CD4-positive, alpha-beta T cell treated with Interleukin-15 for 4 hours (primary cell): Measurements from ENCODE around the gene SIGLEC14.

Experiments
- DNase-seq: peaks from one replicate; pipeline ENCODE4 v3.0.0-alpha.2; 2020; ENCODE audit warnings: low spot score

SIGLEC14 gene

DNA sequence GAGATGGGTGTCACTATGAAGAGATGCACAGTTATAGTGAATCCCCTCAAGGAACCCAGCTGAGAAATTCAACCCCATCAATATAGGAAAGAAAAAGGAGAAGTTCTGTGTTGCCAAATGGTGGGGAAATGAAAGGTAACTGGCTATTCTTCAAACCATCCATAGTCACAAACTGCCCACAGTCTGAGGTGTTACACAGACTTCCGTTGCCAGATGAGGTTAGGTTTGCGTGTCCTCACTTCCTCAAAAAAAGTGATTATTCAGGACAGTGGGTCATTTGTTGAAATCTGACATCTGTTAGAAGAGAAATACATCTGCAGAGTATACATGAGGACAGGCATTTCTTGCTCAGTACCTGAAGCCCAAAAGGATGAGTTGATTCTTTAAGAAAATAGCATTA lies 25.4 kb downstream of the SIGLEC14 start:
- DNase-seq: no peak

DNA sequence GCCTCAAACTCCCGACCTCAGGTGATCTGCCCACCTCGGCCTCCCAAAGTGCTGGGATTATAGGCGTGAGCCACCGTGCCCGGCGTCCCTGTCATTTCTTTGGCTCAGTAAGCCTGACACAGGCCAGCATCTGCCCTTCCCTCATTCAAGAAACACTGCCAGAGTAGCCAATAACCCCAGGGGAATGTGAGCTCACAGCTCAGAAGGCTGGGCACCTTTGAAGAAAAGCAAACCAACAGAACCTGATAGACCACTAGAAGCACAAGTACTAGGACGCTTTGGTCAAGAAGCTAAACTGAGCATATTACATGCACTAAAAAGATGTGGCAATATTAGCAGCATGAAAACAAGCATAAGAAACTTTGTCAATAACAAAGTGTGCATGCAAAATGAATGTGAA lies 30.6 kb downstream of the SIGLEC14 start:
- no peak for DNase-seq

DNA sequence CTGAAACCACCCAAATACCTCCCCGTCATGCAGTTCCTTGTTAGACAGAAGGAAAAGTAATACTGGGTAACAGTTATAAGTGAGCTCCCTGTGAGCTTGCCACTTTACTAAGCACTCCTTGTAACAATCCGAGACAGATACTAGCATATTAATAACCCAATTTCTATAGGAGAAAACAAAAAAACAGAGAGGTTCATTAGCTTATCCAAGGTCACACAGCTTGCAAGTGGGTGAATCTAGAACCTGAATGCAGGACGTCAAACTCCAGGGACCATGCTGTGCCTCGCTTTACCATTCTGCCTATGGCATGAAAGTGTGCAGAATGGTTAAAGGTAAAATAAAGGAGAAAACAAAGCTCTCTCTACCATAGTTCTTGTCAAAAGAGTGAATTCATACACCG lies 31.8 kb downstream of the SIGLEC14 start:
- DNase-seq: no peak

DNA sequence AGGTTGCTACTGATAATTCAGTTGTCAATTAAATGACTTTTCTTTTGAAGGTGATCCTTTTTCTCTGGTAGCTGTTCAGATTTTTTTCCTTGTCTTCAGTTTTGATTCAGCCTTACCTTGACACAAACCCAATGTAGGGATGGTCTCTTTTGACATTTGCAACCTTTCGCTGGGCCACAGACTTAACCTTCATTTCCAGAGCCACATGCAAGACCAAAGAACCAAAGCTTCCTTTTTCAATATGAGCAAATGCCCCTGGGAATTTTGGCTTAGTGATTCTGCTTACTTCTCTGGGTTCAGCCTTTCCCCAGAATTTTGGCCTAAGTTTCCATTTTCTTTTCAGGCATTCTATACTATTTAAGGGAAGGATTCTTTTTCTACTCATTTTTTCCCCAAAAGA lies 36.0 kb downstream of the SIGLEC14 start:
- DNase-seq: no peak

DNA sequence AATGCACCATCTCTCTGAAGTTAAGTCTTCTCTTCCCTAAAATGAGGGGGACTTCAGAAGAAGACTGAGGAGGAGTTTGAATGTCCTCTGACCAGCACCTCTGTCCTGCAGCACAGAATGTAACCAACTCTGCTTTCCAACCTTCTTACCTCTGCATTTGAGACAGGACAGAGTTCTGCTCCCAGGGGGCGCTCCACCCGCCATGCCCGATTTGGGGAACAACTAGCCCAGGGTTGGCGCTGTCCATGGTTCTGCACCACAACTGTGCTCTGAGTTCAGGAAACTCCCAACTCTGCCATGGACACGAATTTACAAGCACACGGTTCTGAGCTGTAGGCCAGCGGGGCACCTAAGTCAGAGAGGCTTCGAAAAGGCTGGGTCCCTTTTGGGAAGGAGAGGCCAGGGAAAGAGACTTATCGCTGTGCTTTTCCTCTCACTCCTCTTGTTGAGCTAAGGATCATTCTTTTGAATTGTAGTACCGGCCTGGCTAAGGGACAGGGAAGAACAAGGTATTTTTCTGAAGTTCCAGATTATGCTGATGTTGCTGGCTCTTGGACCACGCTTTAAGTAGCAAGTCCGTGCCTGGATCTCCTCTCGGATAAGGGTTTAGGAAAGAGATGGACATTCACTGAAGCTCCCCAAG lies 38.6 kb downstream of the SIGLEC14 start:
- DNase-seq: peak; percentile 44

DNA sequence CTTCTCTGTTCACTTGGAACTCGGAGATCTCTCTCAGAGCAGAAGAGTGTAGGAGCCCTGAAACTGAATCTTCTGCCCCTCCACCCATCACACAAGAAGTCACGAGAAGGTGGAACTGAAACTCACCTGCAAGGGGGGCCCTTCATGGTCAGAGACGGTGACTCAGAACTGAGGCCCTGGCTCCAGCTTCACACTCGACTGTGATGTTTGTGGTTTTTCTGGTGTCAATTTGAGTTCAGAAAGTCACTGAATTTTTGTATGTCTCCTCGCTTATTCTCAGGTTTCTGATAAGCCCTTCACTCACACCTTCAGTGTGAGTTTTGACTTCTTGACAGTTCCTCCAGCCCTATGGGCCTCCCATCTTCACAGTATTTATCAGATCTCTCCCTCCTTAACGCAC lies 39.5 kb downstream of the SIGLEC14 start:
- no peak for DNase-seq

DNA sequence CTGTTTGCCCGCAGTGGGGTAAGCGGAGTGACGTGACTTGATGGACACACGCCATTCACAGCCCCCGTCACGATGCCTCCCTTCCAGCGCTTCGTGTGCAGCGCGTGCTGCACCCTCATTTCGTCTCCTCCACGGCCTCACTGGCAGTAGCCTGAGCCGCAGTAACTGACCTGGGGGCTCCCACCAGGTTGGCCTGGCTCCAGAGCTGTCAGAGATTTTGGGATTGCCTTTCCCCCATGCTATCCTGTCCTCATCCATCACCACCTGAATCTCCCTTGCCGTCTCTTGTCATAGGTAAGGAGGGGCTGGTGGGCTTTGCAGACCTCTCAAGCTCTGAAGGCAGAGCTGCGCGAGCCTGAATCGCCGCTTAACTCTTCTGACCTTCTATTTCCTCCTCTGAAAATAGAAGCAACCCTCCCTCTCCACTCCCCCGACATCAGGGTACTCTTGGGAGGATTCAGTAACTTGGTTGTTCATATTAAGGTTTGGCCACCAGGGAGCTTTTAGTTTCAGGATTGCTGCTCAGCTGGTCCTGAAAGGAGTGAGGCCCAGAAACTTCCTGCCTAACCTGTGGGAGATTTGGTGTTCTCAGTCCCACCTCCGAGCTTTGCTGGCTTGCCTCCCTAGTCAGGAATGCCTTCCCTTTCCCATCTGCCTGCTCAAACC lies 44.3 kb downstream of the SIGLEC14 start:
- DNase-seq: no peak

DNA sequence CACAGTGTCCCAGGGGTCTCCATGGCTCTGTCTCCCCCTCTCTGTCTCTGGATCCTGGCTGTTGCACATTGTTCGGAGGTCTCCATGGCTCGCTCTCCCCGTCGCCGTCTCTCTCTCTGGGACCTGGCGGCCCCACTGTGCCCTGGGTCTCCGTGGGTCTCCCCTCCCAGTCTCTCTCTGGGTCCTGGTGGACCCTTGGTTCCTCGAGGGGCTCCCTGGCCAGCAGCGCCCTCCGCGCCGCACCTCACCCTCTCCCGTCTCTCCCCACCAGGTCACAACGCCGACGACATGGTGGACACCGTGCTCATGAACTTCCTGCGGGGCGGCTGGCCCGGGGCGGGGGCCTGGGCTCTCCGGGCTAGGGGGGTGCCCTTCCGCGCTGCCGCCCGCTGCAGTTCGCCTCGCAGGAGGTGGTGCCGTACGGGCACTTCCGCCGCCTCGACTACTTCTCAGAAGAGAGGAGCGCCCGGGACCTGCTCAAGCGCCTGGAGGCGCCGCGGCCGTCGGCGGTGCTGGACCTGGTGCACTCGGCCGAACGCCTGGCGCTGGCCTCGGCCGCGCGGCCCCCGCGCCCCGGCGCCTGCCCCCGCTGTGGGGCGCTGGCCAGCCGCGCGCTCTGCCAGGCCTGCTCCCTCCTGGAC lies 45.6 kb downstream of the SIGLEC14 start:
- DNase-seq: no peak

DNA sequence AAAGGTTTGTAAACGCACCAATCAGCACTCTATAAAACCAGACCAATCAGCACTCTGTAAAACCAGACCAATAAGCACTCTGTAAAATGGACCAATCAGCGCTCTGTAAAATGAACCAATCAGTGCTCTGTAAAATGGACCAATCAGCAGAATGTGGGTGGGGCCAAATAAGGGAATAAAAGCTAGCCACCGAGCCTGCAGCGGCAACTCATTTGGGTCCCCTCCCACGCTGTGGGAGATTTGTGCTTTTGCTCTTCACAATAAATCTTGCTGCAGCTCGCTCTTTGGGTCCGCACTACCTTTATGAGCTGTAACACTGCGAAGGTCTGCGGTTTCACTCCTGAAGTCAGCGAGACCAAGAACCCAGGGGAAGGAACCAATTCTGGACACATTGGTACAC lies 47.5 kb downstream of the SIGLEC14 start:
- DNase-seq: no peak

DNA sequence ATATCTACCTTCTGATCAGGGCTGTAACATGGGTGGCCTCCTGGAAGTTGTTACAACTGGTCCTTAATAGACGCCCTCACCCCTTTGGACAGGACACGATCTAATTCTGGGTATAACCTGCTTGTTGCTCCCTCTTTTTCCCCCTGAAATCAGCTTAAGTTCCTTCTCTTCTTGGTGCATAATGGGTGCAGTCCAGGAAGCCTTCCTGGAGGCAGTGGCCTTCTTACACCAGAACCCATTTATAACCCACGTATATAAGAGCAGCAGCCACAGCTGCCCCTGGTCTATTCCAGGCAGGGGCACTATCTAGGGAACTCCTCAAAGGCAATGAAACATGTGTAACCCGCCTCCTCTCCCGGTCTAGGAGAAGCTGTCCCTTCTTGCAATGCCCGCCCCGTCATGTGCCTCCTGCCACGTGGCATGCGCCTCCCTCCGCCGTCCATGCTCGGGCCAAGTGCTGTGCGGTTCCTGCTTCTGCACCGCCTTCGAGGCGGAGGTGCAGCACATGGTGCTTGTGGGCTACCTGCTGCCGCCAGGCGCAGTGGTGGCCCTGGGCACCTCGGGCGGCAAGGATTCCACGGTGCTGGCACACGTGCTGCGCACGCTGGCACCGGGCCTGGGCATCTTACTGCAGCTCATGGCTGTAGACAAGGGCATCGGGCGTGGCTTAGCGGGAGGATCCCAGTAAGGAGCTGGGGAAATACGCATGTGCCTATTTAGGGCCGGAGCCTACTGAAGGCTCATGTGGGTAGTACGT lies 48.3 kb downstream of the SIGLEC14 start:
- no peak for DNase-seq

DNA sequence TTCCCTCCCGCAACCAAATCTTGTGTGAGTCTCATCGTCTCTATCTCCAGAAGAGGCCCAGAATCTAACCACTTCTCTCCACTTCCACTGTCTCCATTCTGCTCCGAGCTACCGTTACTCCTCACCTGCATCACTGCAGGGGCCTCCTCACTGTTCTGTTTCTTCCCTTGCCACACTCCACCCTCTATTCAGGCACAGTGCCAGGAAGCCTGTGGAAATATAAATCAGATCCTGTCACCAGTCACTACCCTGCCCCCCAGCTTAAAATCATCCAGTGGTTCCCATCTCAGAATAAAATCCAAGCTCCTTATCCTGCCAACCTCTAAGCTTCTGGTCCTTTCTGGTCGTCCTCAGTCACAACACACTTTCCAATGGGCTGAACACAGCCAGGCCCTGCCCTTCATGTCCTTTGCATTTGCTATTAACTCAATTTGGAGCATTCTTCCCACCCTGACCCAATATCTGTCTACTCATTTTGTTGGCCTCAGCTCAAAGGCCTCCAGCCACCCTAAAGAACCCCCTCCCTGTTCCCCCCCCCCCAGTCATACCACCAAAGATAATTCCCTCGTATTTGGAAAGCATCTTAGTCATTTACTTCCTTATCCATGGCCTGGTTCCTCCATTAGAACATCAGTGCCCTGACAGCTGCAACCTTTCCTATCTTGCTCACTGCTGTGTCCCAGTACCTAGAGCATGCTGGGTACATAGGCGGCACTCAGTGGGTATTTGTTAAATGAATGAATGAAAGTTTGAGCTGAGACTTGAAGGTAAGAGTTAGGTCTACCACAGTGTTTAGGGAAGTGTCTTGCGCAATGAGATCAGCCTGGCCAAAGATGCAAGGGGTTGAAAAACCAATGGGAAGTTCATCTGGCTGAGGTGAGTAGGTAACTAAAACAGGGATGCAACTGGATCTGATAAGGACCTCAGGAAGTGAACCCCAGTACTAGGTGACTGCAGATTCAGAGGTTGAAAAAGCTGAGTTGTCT lies 51.1 kb downstream of the SIGLEC14 start:
- DNase-seq: no peak

DNA sequence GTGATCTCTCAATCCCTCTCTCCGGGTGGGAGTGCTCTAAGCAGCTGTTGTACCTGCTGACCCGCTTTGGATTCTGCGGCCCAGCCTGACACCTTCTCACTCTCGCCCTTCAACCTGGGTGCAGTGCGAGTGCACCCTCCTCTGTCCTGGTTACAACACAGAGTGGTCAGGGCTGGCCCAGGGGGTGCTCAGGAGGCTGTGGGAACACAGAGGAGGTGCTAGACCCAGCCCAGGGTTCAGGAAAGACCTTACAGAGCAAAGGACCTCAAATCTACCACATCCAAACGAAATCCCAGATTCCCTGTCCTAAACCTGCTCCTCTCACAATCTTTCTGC lies 51.9 kb downstream of the SIGLEC14 start:
- no peak for DNase-seq

DNA sequence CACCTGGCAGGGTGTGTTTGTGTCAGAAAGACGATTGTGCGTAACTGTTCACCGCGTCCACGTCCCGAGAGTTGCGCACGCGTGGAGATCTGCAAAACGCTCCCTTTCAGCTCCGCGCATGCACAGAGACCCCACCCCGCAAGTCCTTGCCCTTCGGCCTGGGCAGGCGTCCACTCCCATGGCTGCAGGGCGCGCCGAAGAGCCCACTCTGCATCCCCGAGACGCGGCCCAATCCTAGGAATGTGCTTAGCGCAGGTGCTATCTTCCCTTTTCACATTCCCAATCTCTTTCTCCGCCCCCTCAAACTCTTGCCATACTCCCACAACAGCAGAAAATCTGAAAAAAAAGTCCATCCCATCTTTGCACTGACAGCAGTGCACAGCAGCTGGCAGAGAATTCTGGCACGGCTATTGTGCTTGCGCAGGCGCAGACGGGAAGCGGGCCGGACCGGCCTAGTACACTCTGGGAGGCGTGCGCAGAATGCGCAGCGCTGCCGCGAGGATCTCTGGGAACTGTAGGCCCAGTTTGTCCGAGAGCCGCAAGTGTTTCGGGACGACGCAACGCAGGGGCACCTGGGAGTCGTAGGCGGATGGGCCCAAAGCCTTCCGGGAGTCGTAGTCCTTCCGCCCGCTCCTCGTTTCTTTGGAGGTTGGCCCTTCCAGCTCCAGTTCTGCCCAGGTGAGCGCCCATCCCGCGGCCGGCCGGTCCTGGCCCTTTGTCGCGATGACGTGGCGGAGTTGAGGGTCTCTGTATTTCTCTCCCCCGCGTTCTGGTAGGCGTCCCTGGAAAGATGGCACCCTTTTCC lies 52.5 kb downstream of the SIGLEC14 start:
- peak; percentile 96 for DNase-seq

DNA sequence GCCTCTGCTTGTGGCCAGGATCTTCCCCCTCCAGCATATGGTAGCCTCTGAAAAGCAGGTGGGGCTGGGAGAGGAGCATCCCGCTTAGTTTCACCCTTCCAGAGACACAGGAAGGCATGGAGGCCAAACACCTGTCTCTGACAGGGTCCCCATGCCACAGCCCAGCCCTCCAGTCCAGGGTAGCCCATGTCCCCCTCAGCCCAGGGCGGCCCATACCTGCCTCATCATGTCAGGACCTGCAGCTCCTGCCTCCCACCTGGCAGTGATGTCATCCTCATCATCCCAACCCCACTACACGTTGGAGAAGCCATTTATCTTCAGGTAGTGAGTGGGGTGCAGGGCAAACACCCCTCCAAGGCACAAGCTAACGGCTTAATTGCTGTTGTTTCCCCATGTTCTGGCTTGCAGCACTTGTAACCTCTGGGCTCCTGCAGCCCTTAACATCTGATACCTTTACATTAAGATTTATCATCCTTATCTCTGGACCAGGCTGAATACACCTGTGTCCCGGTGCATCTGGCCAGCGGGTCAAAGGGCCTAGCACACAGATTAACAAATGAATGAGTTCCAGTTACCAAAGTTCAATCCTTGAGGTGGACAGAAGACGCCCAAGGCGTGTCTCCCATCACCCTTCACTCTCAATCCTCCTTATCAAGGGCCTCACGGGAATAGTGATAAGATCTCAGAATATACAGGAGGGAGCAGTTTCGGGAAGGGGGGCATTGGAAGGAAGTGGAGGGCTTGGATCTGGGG lies 53.3 kb downstream of the SIGLEC14 start:
- DNase-seq: no peak
